GM12875 (cell line): ENCODE results near the gene ZMIZ1.

ENCODE experiments used
- H3K4me3 ChIP-seq: one replicate; pipeline ENCODE4 v1.5.1; 2011; ENCODE audit warnings: low read depth, low read length, control low read depth
- TF ChIP-seq, protein P1 (sequence below): IDR thresholded peaks from 2 replicates; pipeline ENCODE4 v1.5.1; 2011; ENCODE audit warnings: low read depth, mild to moderate bottlenecking, control low read depth, inconsistent platforms, low read length, moderate library complexity, borderline replicate concordance; ENCODE audit not compliant: insufficient read depth

The ZMIZ1 gene

DNA sequence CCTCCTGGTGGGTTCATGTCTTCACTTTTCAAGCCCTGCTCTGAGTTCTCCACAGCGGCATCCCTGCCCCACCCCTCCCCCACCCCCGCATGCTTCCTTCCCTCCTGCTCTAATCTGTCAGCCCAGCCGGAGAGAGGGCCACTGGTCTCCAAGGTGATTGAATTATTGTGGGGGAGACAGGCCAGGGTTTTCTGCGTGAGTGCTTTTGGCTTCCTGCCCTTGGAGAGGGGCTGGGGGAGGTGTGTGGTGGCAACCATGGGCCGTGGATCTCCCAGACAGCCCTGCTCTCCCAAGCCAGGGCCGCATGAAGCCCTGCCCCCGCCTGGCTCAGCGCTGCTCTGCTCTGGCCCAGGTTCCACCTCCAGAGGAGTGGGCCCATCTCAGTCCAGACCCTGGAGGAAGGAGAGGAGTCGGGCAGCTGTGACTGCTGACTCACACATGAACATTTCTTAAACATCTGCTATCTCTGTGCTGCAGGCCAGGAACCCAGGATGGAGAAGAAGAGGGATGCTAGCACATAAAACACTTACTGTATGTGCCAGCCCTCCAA lies 109.9 kb downstream of the ZMIZ1 start:
- H3K4me3 ChIP-seq, result no peak overlapping the region

DNA sequence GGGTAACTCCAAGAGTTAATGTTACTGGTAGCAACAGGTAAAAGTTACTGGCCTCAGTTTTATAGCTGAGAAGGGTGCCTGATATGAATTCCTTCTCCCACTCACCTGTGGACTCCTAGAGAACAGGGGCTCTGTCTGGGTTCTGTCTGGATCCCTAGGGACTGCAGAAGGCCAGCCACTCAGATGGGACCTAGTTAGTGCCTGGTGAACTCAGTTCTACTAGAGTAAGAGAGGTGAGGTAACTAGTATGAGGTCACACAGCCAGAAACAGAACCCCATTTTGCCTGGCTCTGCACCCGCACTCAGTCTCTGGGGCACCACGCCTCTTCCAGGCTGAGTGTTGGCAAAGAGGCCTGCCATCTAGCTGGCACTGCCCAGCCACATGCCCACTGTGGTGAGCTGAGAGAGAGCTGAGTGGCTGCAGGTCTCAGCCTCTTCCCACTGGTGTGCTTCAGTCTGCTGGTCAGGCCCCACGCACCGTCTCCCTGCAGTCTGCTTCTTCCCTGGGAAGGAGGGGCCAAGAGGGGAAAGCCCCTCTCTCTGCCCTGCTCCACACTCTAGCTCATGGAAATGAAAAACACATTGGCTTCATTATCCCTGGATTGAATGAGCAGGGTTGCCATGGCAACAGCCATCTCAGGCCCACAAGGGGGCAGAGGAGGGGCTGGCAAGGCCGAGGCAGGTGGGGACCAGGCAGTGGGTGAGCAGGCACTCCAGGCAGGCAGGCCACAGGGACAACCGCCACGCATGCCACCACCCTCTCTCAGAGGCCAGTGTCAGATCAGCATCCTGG lies 110.6 kb downstream of the ZMIZ1 start:
- TF ChIP-seq, protein P1, sequence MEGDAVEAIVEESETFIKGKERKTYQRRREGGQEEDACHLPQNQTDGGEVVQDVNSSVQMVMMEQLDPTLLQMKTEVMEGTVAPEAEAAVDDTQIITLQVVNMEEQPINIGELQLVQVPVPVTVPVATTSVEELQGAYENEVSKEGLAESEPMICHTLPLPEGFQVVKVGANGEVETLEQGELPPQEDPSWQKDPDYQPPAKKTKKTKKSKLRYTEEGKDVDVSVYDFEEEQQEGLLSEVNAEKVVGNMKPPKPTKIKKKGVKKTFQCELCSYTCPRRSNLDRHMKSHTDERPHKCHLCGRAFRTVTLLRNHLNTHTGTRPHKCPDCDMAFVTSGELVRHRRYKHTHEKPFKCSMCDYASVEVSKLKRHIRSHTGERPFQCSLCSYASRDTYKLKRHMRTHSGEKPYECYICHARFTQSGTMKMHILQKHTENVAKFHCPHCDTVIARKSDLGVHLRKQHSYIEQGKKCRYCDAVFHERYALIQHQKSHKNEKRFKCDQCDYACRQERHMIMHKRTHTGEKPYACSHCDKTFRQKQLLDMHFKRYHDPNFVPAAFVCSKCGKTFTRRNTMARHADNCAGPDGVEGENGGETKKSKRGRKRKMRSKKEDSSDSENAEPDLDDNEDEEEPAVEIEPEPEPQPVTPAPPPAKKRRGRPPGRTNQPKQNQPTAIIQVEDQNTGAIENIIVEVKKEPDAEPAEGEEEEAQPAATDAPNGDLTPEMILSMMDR, result no peak

More for the DNA sequence above, 109.9 kb downstream of the ZMIZ1 start:
- TF ChIP-seq, protein P1, result no peak

DNA sequence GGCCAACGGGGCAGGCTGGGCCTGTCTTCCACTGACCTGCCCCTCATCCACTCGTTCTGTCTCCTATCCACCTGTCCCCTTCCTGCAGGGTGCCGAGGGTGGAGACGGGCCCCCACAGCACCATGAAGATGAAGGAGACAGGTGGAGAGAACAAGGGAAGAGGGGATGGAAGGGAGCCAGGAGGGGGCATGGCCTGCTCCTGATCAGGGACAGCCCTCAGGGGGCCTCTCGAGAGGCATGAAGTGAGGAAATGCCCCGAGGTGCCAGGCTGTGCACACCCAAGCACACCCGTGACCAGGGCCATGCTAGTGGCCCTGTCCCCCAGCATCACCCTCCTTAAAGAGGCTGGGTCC lies 111.2 kb downstream of the ZMIZ1 start:
- TF ChIP-seq, protein P1, result no peak
- H3K4me3 ChIP-seq, result no peak overlapping the region

More for the DNA sequence above, 110.6 kb downstream of the ZMIZ1 start:
- H3K4me3 ChIP-seq, result no peak overlapping the region

DNA sequence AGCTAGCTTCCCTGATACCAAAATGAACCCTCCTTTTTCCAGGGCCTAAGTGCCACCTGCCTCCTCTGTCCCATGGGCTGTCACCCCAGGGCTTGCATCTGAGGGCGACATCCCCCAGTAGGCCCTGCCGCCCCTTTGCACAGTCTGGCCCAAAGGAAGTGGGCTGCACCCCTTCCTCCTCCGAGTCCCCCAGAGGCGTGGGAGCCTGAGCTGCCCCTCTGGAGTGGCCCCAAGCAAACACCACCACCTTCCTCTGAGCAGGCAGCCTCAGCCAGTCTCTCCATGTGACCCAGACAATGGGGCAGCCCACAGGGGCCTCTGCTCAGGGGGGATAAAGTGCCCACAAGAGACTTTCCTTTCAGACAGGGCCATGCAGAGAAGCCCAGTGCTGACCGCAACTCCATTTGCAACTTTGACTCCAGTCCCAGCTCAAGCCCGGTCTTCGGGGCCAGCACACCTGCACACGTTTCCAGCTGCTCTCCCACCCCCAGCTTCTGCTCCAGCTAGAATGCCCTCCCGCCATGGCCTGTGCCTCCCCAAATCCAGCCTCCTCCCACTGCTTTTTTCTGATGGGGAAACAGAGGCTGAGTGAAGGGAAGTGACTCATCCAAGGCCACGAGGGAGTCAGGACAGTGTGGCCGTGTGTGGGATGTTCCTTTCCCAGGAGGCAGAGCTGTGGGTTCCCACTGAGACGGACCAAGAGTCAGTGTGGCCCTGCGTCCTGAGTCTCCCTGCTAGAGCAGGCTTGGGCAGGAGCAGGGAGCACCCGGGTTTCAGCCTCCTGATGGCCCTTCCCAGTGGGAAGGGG lies 111.9 kb downstream of the ZMIZ1 start:
- no peak overlapping the region for H3K4me3 ChIP-seq
- TF ChIP-seq, protein P1, result no peak

DNA sequence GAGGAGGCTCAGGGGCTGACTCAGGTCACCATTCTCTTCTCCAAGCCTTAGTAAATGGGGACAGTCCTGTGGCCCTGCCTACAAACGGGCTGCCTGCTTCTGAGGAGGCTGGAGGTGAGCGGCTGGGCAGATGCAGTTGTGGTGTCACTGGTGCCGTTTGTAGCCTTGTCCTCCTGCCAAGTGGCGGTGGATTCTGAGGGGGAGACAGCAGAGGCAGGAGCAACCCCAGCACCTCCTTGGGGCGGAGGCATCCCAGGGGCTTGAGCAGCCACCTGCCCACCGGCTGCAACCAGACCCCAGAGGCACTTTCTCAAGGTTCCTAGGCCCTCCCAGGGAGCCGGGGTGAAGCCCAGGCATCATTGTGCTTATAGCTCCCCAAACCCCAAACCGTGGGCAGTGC lies 112.5 kb downstream of the ZMIZ1 start:
- H3K4me3 ChIP-seq, result no peak overlapping the region
- TF ChIP-seq, protein P1, result no peak

DNA sequence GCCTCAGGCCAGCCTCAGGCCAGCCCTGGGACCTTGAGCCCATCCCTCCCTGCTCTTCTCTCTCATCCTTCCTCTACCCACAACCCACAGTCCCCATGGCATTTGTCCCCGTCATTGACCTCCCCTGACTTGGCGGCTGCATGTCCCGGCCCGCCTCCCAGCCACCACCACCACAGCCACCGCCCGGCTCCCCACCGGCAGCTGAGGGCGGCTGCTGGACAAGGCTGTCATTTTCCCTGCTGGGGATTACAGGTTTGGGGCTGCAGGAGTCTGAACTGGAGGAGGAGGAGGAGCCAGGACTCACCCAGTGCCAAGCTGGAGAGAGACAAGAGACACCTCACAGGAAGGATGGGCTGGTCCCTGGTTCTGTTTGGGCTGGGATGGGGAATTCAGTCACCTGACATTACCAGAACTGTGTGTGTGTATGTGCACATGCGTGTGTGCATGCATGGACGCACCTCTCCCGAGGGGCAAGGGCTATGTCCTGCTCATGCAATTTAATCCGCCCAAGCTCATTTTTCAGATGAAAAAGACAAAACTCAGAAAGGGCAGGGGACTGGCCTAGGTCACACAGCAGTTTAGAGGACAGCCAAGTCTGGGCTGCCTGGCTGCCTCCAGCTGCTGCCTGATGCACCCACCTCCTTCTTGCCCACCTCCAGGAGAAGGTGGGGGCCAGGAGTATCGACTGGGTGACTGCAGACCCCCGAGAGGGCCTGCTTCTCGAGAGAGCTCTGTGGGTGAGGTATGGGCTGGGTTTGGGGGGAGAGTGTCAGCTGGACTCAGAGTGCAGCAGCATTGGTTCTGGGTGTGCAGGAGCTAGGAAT lies 113.1 kb downstream of the ZMIZ1 start:
- H3K4me3 ChIP-seq, result no peak overlapping the region
- TF ChIP-seq, protein P1, result no peak
